Effector memory CD4-positive, alpha-beta T cell (primary cell): Measurements from ENCODE around the gene RAB11B.
A peak's percentile ranks its signal among the peaks of the same experiment; 100 is the strongest.

ENCODE experiments used
- DNase-seq, 3 donors: peaks; one replicate each; pipeline ENCODE4 v3.0.0-alpha.2; 2020
- H3K27ac ChIP-seq: 2 replicates; pipeline ENCODE4 v1.7.0; 2013; ENCODE audit warnings: mild to moderate bottlenecking, low read length, moderate library complexity; ENCODE audit not compliant: insufficient read depth, poor library complexity, severe bottlenecking
- H3K27me3 ChIP-seq: replicated peaks from 2 replicates; pipeline ENCODE4 v1.7.0; 2013; ENCODE audit warnings: mild to moderate bottlenecking, low read length; ENCODE audit not compliant: insufficient read depth, control insufficient read depth, poor library complexity, severe bottlenecking
- H3K36me3 ChIP-seq: 2 replicates; pipeline ENCODE4 v1.7.0; 2013; ENCODE audit warnings: mild to moderate bottlenecking, low read length, moderate library complexity; ENCODE audit not compliant: control insufficient read depth, insufficient read depth
- H3K4me1 ChIP-seq: 2 replicates; pipeline ENCODE4 v1.7.0; 2013; ENCODE audit warnings: low read length, mild to moderate bottlenecking; ENCODE audit not compliant: control insufficient read depth, insufficient read depth, poor library complexity, severe bottlenecking
- H3K4me3 ChIP-seq: 2 replicates; pipeline ENCODE4 v1.7.0; 2013; ENCODE audit warnings: low read length, low read depth, mild to moderate bottlenecking; ENCODE audit not compliant: insufficient read depth, poor library complexity, severe bottlenecking
- H3K9me3 ChIP-seq: 2 replicates; pipeline ENCODE4 v1.7.0; 2013; ENCODE audit warnings: mild to moderate bottlenecking, low read length, moderate library complexity; ENCODE audit not compliant: control insufficient read depth

Gene RAB11B

DNA sequence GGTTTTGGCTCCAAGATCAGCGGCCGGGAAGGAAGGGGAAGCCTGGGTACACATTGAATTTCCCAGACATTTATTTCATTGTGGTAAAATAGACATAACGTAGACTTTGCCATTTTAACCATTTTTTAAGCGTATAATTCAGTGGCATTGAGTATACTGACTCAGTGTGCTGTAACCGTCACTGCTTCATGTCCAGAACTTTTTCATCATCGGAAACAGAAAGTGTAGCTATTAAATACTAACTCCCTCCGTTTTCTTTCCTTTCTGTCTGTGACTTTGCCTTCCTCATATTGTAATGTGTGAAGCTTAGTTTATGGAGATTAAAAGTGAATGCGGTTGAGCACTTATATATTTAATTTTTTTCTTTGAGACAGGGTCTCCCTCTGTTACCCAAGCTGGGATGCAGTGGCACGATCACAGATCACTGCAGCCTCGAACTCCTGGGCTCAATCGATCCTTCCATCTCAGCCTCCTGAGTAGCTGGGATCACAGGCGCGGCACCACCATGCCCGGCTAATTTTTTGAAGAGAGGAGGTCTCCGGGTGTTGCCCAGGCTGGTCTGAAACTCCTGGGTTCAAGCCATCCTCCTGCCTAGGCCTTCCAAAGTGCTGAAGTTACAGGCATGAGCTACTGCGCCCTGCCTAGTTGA is 56.0 kb downstream of the RAB11B start:
- peaks cover 33% of the 10 kb centered on the region for H3K4me1 ChIP-seq
- no peaks in the 10 kb centered on the region for H3K27me3 ChIP-seq
- peaks cover 3% of the 10 kb centered on the region for H3K36me3 ChIP-seq
- peak overlapping the region; percentile 96 for H3K27ac ChIP-seq
- no peak for DNase-seq
- H3K4me3 ChIP-seq: peak overlapping the region; percentile 98
- no peaks in the 10 kb centered on the region for H3K9me3 ChIP-seq

- no peaks in the 10 kb centered on the region for H3K9me3 ChIP-seq
- H3K27ac ChIP-seq: no peak overlapping the region
- H3K36me3 ChIP-seq: peaks cover 11% of the 10 kb centered on the region
- no peaks in the 10 kb centered on the region for H3K27me3 ChIP-seq
- peaks cover 60% of the 10 kb centered on the region for H3K4me1 ChIP-seq
- H3K4me3 ChIP-seq: no peak overlapping the region
- DNase-seq: no peak
Measured at GRCh38 chr19:8449830-8450229, 59.7 kb downstream of the RAB11B start.

- no peak for DNase-seq
- H3K4me3 ChIP-seq: no peak overlapping the region
- peaks cover 23% of the 10 kb centered on the region for H3K36me3 ChIP-seq
- peaks cover 57% of the 10 kb centered on the region for H3K4me1 ChIP-seq
- no peak overlapping the region for H3K27ac ChIP-seq
- H3K27me3 ChIP-seq: no peaks in the 10 kb centered on the region
- no peaks in the 10 kb centered on the region for H3K9me3 ChIP-seq
Measured at GRCh38 chr19:8451377-8451776, 61.2 kb downstream of the RAB11B start.

GRCh38 chr19:8451885-8452284 is 61.7 kb downstream of the RAB11B start:
- Histone ChIP-seq H3K4me1 (peaks cover 52% of the 10 kb centered on the region), H3K4me3 (no peak overlapping the region), H3K36me3 (peaks cover 28% of the 10 kb centered on the region), H3K27me3 (no peaks in the 10 kb centered on the region), H3K9me3 (no peaks in the 10 kb centered on the region), H3K27ac (no peak overlapping the region)
- no peak for DNase-seq

DNA sequence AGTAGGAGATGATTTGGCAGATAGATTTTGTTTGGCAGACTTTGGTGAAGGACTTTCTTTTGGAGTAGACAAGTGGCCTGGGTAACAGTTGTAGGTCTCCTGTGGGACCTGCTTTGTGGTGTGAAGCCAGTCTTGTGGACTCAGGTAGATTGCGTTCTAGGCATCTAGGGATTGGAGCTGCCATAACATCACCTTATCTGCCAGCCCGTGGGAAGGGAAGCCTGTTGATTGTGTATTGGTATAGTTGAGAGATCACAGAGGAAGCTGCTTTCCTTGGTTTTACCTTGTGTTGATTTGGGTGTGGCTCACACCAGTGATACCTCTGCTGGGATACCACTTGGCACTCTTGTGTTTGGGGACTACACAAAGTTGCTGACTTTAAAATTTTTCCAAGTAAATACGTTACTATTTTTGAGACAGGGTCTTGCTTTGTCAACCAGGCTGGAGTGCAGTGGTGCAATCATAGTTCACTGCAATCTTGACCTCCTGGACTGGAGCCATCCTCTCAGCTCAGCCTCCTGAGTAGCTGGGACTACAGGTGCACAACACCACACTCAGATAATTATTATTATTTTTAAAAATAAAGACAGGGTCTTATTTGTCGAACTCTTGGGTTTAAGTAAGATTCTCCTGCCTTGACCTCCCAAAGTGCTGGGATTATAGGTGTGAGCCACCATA is 62.4 kb downstream of the RAB11B start:
- Histone ChIP-seq H3K27me3 (no peaks in the 10 kb centered on the region), H3K4me1 (peaks cover 46% of the 10 kb centered on the region), H3K4me3 (no peak overlapping the region), H3K9me3 (no peaks in the 10 kb centered on the region), H3K36me3 (peaks cover 29% of the 10 kb centered on the region), H3K27ac (no peak overlapping the region)
- no peak for DNase-seq

DNA sequence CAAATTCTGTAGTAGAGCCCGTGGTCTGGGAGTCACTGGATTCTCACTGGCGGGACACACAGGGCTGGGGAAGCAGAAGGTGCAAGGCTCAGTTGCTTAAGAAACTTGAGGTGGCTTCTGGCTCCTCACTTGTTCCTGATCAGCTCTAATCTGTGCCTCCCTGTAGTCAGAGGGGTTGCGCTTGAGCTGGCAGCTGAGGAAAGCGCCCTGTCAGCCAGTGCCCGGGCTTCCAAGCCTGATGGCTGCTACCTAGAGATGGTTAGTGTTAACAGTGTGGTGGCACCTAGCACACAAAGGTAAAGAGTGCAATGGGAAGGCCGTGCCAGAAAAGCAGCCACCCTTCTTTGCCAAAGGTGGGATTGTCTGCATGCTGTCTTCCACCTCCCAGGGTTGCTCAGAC is 63.5 kb downstream of the RAB11B start:
- peaks cover 41% of the 10 kb centered on the region for H3K4me1 ChIP-seq

More for the DNA sequence above, 63.5 kb downstream of the RAB11B start:
- Histone ChIP-seq H3K36me3 (peaks cover 37% of the 10 kb centered on the region), H3K27ac (no peak overlapping the region), H3K9me3 (no peaks in the 10 kb centered on the region), H3K4me3 (no peak overlapping the region), H3K27me3 (no peaks in the 10 kb centered on the region)
- DNase-seq: no peak
